Fibroblast of skin of scalp (primary cell): Measurements from ENCODE around the gene NOVA2.
A peak's percentile ranks its signal among the peaks of the same experiment; 100 is the strongest.

Source experiments
- DNase-seq: peaks from one replicate; pipeline ENCODE4 v3.0.0-alpha.2; 2013

Gene NOVA2

GRCh38 chr19:45960595-45961235 is 12.9 kb downstream of the NOVA2 start:
- DNase-seq = no peak

- no peak for DNase-seq
Observed at GRCh38 chr19:45959517-45960025, 14.1 kb downstream of the NOVA2 start.

- DNase-seq = peak; percentile 21
Observed at GRCh38 chr19:45958769-45959516, 14.7 kb downstream of the NOVA2 start.

DNA sequence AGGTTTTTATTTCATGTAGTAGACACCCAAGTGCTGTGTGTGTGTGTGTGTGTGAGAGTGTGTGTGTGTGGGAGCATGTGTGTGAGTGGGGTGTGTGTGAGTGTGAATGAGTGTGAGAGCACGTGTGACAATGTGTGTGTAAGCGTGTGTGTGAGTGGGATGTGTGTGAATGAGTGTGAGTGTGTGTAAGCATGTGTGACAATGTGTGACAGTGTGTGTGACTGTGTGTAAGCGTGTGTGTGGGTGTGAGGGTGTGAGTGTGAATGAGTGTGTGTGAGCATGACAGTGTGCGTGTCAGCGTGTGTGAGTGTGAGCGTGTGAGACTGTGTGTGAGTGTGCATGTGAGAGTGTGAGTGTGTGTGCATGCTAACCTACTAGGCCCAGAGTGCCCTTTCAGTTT is 15.3 kb downstream of the NOVA2 start:
- no peak for DNase-seq

GRCh38 chr19:45955905-45956608 is 17.6 kb downstream of the NOVA2 start:
- no peak for DNase-seq

GRCh38 chr19:45954156-45954555 is 19.5 kb downstream of the NOVA2 start:
- no peak for DNase-seq

DNA sequence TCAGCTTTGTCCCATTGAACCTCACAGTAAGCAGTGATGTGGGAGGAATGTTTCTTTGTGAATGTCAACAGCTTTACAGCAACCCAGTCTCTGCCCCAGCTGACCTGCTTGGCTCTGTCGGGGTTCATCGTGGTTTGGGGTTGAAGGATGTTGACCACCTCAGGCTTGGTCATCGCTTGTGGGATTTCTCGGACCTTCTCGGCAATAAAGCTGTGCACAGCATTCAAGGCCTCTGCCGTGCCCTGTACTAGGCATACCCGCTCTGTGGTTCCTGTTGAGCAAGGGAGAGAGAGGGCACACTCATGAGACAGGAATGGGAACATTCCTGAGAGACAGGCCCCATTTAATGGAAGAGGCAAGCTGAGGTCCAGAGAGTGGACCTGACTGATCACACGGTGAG is 20.0 kb downstream of the NOVA2 start:
- DNase-seq = no peak

GRCh38 chr19:45952686-45953505 is 20.8 kb downstream of the NOVA2 start:
- peak; percentile 61 for DNase-seq

DNA sequence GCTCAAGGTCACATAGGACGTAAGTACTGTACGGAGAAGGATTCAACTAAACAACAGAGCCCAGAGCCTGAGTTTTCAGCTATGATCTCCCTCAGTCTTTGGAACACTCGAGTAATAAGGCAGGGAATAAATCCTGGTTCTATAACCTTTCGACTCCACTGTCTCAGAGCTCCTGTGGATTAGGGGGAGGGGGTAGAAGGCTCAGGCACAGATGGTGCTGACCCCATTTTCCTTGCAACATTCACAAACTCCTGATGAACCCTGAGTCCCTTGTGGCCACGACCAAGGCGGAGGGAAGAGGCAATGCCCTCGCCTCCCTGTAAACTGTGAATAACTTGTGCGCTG is 21.4 kb downstream of the NOVA2 start:
- no peak for DNase-seq

GRCh38 chr19:45947926-45948325 is 25.7 kb downstream of the NOVA2 start:
- DNase-seq = no peak

DNA sequence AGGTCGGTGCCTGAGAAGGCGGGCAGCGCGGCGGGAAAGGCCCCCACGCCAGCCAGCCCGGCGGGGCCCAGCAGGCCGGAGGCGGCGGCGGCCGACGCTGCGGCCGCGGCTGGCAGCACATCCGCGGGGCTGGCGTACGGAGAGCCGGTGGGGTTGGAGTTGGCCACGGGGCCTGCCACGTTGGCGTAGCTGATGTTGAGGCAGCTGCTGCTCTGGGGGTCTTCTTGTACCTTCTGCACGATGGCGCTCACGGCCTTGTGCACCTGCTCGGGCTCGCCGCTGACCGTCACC is 33.2 kb downstream of the NOVA2 start:
- DNase-seq = no peak

DNA sequence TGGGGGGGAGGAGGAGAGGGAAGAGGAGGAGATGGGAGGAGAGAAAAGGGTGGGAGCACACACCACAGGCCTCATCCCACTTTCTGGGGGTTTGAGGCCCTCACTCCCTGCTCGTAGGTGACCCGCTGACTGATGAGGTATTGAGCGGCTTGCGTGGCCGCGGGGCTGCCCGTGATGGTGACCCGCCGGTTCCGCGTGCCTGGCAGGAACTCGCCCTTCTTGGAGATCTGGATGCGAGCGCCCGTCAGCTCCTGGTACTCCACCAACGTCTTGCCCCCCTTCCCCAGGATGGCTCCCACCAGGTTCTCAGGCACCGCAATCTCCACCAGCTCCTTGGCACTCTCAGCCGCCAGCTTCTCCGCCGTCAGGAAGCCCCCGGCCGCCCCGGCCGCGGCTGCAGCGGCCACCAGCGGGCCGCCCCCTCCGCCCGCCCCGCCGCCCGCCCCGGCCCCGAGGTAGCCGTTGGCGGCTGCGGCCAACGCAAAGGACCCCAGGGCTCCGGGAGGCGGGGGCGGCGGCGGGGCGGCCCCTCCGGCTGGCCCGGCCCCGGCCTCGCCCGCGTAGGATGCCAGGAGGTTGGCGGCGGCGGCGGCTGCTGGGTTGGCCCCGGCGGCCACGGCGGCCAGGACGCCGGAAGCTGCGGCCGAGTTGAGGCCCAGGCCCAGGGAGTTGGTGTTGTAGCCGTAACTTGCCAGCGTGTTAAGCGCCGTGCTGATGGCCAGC is 33.7 kb downstream of the NOVA2 start:
- DNase-seq = no peak

DNA sequence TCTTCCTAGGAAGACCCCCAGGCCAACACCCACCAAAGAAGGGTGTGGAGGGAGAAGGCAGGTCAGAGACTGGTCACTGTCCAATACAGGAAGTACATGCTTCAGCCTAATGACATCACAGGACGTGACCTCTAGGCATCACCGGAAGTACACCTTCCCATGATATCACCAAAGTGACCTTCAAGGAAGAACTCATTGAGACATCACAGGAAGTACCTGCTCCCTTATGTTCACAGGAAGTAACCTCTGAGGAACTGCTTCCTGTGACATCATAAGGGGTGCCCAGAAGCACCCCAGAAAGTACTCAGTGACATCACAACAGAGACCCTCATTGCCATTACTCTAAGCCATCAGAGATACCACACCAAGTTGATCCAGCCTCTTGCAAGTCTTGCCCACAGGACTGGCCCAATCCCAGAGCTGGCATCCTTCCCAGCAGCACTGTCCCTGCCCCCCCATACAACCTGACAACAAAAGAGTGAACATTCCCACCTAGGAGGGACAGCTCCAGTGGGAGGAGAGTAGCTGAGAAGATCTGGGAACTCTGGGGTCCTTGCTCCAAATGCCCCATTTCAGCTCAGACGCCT is 34.8 kb downstream of the NOVA2 start:
- DNase-seq = no peak

DNA sequence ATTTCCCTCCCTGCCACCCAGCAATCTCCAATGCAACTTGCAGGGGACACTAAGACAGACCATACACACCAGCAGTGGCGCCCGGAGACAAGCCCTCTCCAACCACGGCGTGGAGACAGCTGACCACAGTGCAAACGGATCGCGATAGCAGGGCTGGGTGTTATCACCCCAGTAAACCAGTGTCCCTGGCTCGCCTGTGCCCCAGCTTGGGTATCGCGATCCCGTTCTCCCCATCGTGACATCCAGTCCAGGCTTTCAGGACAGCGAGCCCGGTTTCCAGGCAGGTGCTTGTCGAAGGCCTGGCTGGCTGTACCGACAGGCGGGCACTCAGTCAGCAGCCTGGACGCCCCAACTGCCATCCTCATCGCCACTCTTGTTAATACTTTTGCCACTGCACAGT is 38.4 kb downstream of the NOVA2 start:
- no peak for DNase-seq

GRCh38 chr19:45934551-45935230 is 39.0 kb downstream of the NOVA2 start:
- DNase-seq = no peak

DNA sequence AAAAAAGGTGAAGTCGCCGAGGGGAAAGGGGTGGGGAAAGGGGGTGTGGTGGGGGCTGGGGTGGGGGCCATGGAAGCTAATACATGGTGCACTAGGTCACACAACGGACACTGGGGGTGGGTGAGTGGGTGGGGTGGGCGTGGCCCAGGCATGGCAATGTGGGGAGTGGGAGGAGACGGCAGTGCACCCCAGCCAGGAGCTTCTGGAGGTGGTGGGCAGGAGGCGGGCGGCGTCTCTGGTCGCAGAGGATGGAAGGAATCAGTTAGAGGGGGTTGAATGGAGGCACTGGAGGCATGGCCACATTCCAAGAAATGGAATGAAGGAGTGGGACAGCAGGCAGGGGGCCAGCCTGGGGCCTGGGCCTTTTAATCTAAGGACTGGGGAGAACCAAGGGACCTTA is 39.9 kb downstream of the NOVA2 start:
- no peak for DNase-seq

DNA sequence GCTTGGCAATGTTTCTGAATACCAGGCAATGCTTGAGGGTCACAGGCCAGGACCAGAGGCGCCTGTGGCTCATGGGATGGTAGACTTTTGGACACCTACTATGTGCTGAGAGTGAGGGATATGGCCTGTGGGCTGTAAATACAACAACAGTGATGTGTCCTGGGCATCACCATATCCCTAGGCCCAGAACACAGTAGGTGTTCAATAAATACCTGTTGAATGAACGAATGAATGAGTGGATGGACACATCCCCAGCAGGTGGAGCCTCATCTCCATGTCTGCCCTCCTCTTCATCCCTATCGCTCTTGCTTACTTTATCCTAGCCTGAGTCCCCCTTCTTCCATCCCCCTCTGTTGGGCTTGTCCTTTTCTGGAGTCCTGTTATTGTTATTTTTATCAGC is 42.6 kb downstream of the NOVA2 start:
- no peak for DNase-seq

- no peak for DNase-seq
Observed at GRCh38 chr19:45929247-45929646, 44.4 kb downstream of the NOVA2 start.

DNA sequence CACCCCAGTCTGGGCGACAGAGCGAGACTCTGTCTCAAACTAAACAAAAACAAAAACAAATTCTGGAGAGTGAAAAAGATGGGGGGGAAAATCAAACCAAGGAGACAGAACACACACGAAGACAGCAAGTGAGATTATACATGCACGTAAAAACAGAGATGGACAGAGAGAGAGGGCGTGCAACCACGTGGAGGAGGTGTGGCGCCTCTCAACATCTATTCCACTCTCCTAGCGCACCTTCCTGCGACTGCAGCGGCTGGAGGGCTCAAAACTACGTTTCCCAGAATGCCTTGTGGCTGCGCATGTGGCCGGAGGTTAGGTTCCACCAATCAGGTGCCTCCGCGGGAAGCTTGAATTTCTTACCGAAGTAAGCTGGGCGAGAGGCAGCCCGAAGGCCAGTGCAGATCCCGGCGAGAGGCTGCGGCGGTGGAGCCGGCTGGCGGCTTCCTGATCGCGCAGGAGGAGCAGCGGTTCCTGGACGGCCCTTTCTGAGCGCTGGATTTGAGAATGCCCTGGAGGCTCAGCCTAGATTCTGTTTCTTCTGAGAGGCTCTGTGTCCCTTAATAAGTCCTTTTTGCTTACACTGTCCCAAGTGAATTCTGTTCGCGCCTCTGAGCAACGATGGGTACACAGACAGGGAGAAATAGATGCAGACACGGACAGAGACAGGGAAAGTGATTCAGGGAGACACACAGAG is 46.0 kb downstream of the NOVA2 start:
- DNase-seq = peak; percentile 83

DNA sequence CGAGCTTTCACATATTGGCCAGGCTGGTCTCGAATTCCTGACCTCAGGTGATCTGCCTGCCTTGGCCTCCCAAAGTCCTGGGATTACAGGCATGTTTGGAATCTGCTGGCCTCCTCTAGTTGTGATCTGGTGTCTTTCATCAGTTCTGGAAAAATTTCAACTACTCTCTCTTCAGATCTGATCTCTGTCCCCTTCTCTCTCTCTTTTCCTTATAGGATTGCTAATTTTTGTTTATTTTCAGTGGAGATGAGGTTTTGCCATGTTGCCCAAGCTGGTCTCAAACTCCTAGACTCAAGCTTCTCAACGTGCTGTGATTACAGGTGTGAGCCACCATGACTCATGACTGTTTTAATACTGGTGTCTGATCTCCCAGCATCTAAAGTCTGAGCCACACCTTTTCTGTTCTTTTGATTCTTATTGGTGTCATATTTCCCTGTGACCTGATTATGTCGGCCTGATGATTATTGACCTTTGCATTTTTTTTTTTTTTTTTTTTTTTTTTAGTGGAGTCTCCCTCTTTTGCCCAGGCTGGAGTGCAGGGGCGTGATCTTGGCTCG is 48.7 kb downstream of the NOVA2 start:
- no peak for DNase-seq
